HG03196 (cell line): ENCODE measurements around the gene ARHGAP26.

ENCODE experiments used
- ATAC-seq: cut with Tn5 transposase; IDR thresholded peaks from one replicate; pipeline ENCODE4 v1.9.1; 2021; ENCODE audit not compliant: unreplicated experiment

Gene ARHGAP26

DNA sequence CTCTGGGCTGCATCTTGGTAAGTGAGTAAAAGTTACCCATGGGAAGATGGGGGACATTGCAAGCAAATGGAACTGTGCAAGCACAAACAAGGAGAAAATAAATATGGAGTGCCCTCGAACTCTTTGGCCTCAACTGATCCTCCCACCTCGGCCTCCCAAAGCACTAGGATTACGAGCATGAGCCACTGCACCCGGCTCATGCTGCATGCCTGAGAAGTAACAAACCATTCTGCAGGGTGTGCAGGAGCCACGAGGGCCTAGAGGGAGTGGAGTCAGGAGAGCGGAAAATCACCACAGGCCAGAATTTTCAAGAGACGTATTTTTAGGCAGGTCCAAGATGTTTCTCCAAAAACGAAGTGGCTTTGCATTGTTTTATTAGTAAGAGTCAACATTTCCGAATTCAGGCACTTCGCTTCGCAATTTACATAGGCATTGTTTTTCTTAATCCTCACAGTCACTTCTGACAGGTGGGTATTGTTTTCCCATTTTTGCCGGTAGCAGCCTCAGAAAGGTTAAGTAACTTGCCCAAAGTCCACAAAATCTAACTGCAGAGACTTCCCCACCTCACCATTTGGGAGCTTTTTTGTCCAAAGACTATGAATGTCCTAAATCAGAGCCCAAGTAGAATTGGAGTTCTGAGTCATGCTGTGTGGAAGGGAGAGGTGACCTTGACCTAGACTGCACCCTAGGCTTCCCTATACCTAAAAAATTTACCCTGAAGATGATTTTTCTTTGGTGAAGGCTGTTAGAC, 403.1 kb downstream of the ARHGAP26 start:
- ATAC-seq, result no peak

DNA sequence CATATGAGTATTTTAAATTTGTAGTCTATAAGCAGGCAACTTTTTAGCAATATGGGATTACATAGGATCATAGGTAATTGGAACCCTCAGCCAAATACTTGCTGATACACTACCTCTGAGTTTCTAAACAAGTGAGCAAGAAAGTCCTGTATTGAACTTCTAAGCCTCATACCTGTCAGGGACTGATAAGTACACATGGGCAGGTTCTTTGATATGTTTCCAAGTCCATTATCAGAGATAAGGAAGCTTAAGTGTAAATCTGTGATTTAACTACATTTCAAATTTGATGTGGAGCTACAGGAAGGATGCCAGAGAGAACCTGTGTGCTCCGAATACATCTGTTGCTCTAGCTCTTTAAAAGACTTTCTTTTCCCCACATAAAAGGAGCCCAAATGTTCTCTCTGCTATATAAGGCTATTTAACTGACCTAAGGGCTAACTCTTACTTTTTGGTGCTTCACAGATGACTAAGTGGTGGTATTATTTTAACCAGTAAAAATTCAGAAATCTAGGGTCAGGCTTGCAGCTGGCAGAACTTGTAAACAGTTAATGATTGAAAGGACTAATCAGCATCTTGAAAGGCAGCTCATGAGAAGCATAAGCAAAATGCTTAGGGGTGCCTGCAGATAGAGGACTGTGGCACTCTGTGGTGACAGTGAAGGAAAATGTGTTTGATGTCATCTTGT, 404.7 kb downstream of the ARHGAP26 start:
- peak; percentile 91 for ATAC-seq

DNA sequence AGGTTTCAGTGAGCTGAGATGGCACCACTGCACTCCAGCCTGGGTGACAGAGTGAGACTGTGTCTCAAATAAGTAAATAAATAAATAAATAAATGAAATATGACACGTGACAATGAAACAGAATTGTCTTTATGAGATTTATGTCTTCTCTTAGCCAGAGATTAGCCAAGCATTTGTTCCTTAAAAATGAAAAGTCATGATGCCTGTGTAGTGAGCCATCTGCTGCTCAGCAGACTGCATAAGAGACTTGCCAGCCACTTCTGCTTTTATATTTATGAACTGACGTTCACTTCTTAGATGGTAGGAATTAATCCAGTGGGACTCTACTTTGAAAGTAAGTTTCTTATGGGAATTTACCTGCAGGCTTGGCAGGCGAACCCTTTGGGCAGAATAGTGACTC, 405.9 kb downstream of the ARHGAP26 start:
- ATAC-seq, result no peak

DNA sequence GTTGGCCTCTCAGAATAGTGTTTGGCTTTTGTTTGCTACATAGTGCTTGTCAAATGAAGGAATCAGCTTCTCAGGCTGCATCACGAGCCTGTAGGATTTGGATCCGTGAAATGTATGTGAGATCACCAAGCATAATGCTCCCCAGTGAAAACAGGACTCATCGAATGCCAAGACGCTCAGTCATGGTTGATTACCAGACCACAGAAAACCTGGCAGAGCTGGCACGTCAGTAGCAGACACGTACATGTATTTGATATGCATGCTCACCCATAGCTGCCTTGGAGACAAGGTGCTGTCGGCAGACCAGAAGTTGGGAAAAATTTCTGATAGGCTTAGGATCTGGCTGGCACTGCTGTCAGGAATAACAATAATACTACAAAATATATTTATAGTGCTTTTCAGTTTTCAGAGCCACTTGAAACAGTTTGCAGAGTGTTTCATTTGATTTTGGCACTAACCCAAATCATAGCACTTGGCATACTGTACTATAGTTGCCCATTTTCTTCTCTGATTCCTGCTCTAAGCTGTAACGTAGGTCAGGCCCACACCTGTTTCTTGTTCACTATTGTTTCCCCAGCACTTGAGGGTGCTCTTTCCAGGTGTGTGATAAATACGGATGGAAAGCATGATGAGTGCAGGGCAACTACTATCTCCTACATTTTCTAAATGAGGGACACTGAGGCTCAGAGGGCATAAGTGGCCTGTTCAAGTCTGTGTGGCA, 407.2 kb downstream of the ARHGAP26 start:
- ATAC-seq, result no peak

DNA sequence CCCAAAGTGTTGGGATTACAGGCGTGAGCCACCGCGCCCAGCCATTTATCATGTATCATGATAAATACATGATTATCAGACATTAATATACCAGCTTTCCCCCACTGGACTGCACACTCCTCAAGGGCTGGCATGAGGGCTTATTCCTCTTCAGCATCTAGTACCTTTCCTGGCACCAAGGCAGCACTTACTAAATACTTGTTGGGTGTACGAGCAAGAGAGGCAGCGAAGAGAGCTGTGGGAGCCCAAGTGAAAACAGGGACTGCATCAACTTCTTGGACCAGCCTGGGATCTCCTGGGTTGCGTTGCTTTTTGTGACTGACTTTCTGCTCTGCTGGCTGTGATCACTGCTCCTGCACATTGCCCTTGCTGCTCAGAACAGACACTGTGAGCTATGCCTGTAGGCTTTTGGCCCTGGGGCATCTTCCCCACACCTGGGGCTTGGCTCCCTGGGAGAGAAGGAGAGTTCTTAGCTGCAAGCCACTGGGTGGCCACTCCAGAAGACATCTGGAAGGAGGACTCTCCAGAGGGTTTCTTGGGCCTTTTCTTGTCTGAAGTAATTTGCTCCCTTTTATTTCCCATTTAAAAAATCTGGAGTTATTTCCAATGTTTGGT, 409.1 kb downstream of the ARHGAP26 start:
- no peak for ATAC-seq

DNA sequence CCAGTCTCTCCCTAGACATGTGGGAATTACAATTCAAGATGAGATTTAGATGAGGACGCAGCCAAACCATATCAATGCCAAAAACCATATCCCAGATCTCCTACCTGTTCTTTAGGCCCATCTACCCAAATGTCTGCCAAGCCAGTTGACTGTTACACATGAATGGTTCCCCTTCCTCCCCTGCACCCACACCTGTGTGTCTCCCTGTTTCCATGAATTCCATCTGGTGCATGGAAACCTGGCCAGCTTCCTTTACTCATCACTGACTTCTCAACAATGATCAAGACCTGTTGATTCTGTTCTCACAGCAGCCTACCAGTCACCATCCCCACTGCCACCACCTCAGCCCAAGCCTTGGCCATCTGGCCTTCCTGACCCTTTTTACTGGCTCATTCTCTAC, 410.6 kb downstream of the ARHGAP26 start:
- no peak for ATAC-seq

DNA sequence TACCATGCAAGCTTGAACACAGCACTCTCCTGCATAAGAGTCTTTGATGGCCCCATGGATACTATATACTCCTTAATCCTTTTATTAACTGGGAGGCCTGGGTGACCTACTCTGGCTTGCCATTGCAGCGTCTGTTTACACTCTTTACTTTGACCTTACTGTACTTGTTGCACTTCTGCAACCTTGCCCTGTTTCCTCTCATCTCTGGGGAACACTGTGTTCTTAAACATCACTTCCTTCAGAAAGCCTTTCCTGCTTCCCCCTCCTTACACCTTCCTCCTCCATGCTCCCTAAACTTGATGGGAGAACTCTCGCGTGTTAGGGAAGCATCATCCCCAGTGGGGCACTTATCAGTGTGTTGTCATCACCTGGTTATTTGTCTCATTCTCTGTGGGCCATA, 411.0 kb downstream of the ARHGAP26 start:
- ATAC-seq, result no peak

DNA sequence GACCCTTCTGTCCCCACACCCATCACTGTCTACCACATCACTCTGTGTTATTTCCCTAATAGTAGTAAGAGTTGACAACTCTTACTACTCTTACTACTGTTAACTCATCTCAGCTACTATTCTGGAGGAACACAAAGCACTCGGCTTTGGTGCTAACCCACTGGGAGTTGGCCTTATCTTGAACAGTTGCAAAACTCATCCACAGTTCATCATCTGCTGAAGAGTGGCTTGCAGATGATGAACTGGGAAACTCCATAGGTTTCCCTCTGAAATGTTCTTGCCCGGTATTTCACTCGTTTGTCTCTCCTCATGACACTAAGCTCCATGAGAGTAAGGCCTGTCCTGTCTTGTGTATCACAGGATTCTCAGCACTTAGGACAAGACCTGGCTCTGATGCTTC, 411.9 kb downstream of the ARHGAP26 start:
- no peak for ATAC-seq

DNA sequence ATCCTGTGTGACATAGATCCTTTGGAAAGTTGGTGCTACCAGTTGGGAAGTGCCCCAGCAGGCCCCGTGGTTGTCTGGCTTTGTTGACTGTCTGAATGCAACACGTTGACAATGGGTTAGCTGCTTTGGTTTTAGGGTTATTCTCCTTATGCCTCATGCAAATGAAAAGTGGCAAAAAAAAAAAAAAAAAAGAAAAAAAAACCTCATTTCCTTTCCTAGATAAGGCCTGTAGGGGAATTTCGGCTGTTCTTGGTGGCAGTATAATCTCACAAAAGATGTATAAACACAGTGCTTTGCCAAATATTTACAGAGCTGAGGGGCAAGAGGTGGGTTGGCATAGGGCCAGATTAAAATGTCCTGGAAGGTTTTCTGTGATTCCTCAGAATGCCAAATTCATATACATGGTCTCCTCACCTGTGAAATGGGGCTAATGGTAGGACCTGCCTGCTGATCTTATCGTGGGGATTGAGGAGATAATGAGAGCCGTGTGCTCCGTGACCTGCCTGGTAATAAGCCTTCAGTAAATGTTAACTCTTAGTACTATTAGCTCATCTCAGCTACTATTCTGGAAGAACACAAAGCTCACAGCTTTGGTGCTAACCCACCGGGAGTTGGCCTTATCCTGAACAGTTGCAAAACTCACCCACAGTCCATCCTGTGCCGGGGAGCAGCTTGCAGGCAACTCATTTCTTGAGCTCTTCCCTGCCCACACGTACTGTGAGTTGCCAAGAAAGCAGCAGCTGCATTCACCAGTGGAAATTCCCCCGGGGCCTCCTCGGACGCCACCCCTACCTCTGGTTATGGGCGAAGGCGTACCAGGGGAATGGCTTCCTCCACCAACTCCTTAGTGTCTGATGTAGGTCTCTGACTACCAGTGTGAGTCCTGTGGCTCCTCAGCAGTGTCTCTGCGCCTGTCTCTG, 413.0 kb downstream of the ARHGAP26 start:
- ATAC-seq, result peak; percentile 66

DNA sequence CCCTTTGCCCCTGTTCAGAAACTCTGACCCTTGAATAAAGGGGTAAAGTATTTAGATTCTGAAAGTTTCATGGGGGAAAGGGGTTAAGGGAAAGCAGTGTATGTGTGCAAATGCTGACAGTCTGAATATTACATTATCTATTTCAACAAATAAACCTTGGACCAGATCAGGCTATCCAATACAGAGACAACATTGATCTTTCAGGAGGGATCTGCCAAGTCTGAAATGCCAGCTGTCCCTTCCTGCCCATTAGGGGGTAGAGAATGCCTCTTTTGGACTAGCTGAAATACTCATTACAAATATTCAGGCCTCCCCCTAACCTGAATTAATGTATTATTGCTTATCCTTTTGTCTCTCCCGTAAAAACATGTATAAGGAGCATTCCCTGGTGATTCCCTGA, 413.8 kb downstream of the ARHGAP26 start:
- no peak for ATAC-seq

DNA sequence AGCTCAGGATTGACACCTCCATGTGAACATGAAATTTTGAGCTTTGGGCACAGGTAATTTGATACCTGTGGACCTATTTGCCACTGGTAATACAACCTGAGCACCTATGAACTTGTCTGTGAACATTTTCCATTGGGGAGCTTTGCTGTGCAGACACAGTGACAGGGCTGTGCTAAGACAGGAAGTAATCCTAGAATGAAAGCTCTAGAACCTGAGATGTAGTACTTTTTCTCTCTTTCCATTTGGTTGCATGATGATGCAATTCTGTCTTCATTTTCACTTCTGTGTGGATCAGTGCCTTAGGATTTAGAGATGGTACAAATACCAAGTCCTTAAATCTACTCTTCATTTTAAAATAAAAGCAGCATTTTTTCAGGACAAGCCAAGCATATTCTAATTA, 416.4 kb downstream of the ARHGAP26 start:
- no peak for ATAC-seq

DNA sequence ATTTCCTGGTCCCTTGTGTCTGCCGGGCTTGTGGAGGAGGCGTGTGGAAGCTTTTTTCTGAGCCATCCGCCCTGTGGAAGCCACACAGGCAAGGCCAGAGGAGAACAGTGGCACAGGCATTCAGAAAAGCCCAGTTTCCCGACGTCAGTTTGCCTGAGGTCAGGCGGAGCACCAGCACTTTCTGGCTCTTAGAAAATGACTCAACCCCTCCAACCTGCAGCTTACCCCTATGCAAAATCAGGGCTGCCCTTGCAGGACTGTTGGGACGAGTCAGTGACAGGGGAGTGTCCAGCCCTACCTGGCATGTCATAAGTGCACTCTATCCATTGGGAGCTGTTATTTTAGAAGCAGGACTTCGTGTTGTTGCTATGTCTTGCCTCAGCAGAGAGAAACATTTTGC, 417.3 kb downstream of the ARHGAP26 start:
- ATAC-seq, result no peak

DNA sequence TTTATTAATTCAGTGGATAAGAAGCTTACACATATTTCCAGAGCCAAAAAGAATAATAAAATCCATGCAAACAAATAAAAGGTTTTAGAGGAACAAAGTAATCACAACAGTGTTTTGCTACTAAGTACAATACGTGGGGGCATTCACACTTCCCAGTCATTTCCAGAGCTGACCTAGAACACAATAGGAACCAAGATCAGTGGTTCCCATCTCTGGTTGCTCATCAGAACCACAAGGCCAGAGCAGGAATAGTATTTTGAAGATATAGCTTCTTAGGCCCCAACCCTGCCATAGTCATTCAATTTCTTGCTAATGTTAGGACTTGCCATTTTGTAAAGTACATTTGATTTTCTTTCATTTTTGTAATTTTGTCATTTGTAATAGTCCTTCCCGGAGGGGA, 417.9 kb downstream of the ARHGAP26 start:
- ATAC-seq, result no peak

DNA sequence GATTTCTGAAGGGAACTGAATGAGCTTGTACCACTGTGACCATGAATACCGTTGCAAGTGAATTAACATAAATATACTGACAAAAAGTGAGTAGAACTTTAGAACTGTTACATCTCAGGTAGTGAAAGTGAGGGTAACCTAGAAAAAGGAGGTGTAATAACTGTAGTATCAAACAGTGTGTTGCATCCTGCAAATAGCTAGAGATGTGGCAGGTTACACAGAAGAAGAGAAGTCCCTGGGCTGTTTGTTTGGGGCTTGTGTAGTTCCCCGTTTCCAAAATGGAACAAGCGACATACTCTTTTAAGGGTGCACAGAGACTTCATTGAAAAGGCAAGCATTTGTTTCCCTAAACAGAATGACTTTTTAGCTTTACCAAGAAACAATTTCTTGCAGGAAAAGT, 418.5 kb downstream of the ARHGAP26 start:
- no peak for ATAC-seq

DNA sequence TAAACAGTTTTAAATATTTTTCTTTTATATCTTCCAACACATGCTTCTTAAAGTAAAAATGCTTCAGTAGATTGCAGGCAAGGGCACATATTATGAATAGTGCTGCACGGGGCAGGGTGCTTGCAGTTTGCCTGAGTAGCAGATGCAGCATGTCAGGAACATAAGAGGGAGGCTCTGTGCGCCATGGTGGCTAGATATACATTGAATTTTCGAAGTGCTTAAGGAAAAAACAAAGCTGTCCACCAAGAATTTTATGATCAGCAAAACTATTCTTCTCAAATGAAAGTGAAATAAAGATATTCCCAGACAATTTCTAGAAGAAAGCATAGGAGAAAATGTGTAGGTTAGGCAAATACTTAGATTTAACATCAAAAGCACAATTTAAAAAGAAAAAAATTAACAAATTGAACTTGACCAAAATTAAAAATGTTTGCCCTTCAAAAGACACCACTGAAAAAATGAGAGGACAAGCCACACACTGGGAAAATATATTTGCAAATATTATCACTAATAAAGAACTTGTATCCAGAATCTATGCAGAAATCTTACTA, 420.2 kb downstream of the ARHGAP26 start:
- no peak for ATAC-seq

DNA sequence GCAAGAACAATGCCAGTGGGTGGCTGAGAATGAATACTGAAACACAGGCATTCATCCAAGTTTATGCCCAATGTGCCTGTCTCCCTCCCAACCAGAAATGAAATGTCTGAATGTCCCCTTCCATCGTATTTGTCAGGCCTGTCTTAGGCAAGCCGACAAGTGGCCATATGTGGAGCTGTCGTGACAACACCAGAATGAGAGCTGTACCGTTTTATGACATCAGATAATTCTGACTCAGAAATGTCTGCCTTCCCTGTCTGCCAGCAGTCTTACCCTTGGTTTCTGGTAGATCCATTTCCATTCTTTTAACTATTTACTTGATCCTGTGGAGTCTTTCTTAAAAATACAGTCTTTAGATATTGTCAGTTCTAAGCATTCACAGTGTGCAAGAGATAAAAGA, 421.5 kb downstream of the ARHGAP26 start:
- no peak for ATAC-seq

DNA sequence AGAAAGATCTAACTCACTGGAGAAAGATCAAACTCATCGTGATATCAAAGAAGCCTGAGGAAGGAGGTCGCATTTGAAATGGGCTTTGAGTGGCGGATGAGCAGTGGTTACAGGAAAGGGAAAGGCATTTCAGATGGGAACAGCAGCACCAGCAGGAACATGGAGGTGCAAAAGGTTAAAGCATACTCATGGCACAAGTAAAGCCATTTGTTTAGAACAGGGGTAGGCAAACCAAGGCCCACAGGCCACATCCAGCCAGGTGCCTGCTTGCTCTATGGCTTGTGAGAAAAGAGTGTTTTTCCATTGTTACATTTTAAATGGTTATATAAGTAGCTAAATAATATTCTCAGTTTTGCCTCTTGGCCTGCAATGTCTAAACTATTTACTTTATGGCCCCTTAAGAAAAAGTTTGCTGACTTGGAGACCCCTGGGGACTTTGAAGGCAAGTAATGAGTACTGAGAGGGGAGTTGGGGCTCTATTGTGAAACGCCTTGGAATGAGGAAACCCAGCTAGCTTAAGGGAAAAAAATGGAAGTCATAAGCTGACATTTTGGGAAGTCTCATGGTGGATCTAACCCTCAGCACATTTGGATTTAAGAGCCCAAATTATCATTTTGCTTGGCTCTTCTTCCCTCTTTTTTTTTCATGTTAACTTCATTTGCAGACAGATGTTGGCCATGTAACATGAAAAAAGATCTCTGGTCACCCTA, 422.2 kb downstream of the ARHGAP26 start:
- ATAC-seq, result no peak

DNA sequence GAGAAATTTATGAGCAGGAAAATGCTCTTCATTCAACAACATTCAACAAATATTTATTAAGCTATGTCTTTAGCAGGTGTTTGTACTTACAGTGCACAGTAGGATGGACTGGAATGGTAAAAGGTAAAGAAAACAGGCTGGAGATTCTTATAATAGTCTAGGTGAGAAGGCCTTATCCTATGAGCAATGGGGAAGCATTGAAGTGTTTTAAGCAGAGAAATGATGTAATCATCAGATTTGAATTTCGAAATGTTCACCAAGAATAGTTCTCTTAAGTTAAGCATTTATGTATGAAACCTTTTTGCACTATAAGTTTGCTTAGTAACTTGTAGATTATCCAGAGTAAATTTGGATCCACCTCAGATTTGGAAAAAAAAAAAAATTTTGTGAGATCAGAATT, 424.0 kb downstream of the ARHGAP26 start:
- no peak for ATAC-seq

DNA sequence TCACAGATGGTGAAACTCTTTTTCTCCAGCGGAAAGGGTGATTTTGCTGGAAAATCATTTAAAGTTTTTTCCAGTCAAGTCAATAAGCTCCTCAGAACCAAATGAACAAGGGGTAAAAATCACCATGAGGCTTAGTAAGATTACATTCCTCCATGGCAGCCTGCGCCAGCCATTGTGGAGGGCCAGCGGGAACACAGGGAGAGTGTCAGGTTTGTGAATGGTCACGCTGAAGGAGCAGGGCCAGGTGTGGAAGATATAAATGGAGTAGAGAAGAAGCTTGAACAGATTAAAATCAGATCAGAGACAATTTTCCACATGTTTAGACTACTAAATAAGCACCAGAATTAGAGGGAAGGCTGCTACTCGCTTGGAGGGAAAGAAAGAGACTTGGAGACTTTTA, 424.5 kb downstream of the ARHGAP26 start:
- ATAC-seq, result no peak

DNA sequence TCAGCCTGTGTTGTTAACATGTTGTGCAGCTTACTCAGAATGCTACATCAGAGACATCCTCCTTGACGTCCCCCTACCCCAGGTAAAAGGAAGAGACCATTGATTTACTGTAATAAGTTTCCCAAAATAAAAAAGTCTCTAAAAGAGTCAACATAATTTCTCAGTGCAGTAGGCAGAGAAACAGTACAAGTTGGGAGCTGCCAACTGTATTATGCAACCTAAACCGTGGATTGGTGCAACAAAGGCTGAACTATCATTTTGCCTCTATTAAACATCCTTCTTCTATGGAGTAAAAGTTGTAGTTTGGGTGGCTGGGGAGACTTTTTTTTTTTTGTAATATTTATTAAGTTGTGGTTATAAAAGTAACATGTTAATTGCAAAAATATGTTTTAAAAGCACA, 425.3 kb downstream of the ARHGAP26 start:
- ATAC-seq, result no peak
